HG02973 (cell line): Measurements from ENCODE around the gene NCCRP1.

Experiments
- ATAC-seq: cut with Tn5 transposase; IDR thresholded peaks from one replicate; pipeline ENCODE4 v1.9.1; 2021; ENCODE audit warnings: moderate library complexity; ENCODE audit not compliant: unreplicated experiment

The NCCRP1 gene

GRCh38 chr19:39179754-39180153 lies 17.0 kb upstream of the NCCRP1 start:
- ATAC-seq, result no peak

- no peak for ATAC-seq
Measured at GRCh38 chr19:39180749-39181148, 16.0 kb upstream of the NCCRP1 start.

- no peak for ATAC-seq
Measured at GRCh38 chr19:39181500-39182173, 15.1 kb upstream of the NCCRP1 start.

GRCh38 chr19:39182174-39182505 lies 14.6 kb upstream of the NCCRP1 start:
- ATAC-seq, result no peak

- ATAC-seq, result no peak
Measured at GRCh38 chr19:39183104-39183503, 13.7 kb upstream of the NCCRP1 start.

GRCh38 chr19:39186391-39186790 lies 10.4 kb upstream of the NCCRP1 start:
- no peak for ATAC-seq

- ATAC-seq, result no peak
Measured at GRCh38 chr19:39187552-39187943, 9.2 kb upstream of the NCCRP1 start.

GRCh38 chr19:39188960-39189359 lies 7.8 kb upstream of the NCCRP1 start:
- ATAC-seq, result no peak

- ATAC-seq, result no peak
Measured at GRCh38 chr19:39190768-39191167, 6.0 kb upstream of the NCCRP1 start.

GRCh38 chr19:39192846-39193245 lies 3.9 kb upstream of the NCCRP1 start:
- ATAC-seq, result no peak

GRCh38 chr19:39193803-39194202 lies 3.0 kb upstream of the NCCRP1 start:
- no peak for ATAC-seq

GRCh38 chr19:39194832-39195542 lies 1.8 kb upstream of the NCCRP1 start:
- ATAC-seq, result no peak

- ATAC-seq, result no peak
Measured at GRCh38 chr19:39195755-39196154, 1.0 kb upstream of the NCCRP1 start.

- ATAC-seq, result no peak
Measured at GRCh38 chr19:39196320-39196719, 444 bp upstream of the NCCRP1 start.

- no peak for ATAC-seq
Measured at GRCh38 chr19:39197808-39198207, 1.0 kb downstream of the NCCRP1 start.

- no peak for ATAC-seq
Measured at GRCh38 chr19:39199025-39199424, 2.3 kb downstream of the NCCRP1 start.

GRCh38 chr19:39200066-39200802 lies 3.5 kb downstream of the NCCRP1 start:
- no peak for ATAC-seq

- ATAC-seq, result no peak
Measured at GRCh38 chr19:39200803-39201115, 4.0 kb downstream of the NCCRP1 start.

GRCh38 chr19:39202998-39203355 lies 6.2 kb downstream of the NCCRP1 start:
- no peak for ATAC-seq

- no peak for ATAC-seq
Measured at GRCh38 chr19:39203372-39204341, 6.9 kb downstream of the NCCRP1 start, which contains the start of gene SYCN. TSS of gene SYCN (minus strand) at chr19:39204263. CDS start at chr19:39204254, 9 bp downstream.

- ATAC-seq, result no peak
Measured at GRCh38 chr19:39205449-39205764, 8.6 kb downstream of the NCCRP1 start.
